HepG2 (cell line): ENCODE measurements around the gene GNA12. TPM values are rescaled to one million over a fixed set of nuclear protein-coding genes. Genes with fewer than 3 reads are reported as not detected.

Experiments used
- ATAC-seq: fragments of 200-7000 bp; cut with Tn5 transposase; 3 replicates; pipeline ENCODE4 v1.9.1; 2020; ENCODE audit warnings: mild to moderate bottlenecking, moderate library complexity
- BruUV-seq: library from RNA; stranded (reverse); fragments of 400-500 nt; replicated peaks from 2 replicates; lab custom pipeline; 2021; lab: Mats Ljungman, UMichigan
- CTCF ChIA-PET: fragments of 300-600 bp; formaldehyde crosslinking; extraction: SDS; loops from one replicate; lab custom pipeline; 2021; ENCODE audit warnings: low total read pairs, inconsistent platforms, low intra/inter-chr PET ratio; lab: Yijun Ruan, JAX
- POLR2A ChIA-PET: fragments of 350-600 bp; sonication (Branson Sonifier 250); formaldehyde crosslinking; loops from one replicate; lab custom pipeline; 2020; ENCODE audit warnings: antibody characterized with exemption, inconsistent platforms; lab: Yijun Ruan, JAX
- DNase-seq: peaks from one replicate; pipeline ENCODE4 v3.0.0-alpha.2; 2015; ENCODE audit warnings: low spot score
- FAIRE-seq: peaks from 3 replicates; lab custom pipeline; 2011; peaks lifted over from hg19 to GRCh38; lab: Jason Lieb, UNC
- H2AFZ ChIP-seq: one replicate; pipeline ENCODE4 v1.6.1; 2011; ENCODE audit warnings: low read length, inconsistent platforms
- H3K27ac ChIP-seq: fragments of 300-600 bp; 3 replicates; pipeline ENCODE4 v1.8.0; 2011; ENCODE audit warnings: mixed run types, mild to moderate bottlenecking, mixed read lengths, low read length, inconsistent platforms; ENCODE audit not compliant: insufficient read depth; ENCODE audit errors: extremely low read length
- H3K27me3 ChIP-seq, 2 experiments: fragments of 200-600 bp in 1 of 2; 2 replicates in 1 of 2; 3 replicates in 1 of 2; pipeline versions ENCODE4 v1.6.0 to v1.8.0; 2011; ENCODE audit warnings: low read length in 2 of 2, mild to moderate bottlenecking in 2 of 2, moderate library complexity in 2 of 2, inconsistent platforms in 1 of 2; ENCODE audit not compliant: insufficient read depth in 2 of 2, control insufficient read depth in 1 of 2
- H3K36me3 ChIP-seq, 2 experiments: fragments of 200-600 bp in 1 of 2; replicated peaks in 1 of 2; 2 replicates in 1 of 2; 3 replicates in 1 of 2; pipeline versions ENCODE4 v1.5.1 to v1.8.0; 2011; ENCODE audit warnings: low read length in 2 of 2, inconsistent platforms in 1 of 2; ENCODE audit not compliant: insufficient read depth in 2 of 2, control insufficient read depth in 1 of 2
- H3K4me1 ChIP-seq: 2 replicates; pipeline ENCODE4 v1.5.1; 2012; ENCODE audit warnings: low read length, inconsistent platforms; ENCODE audit not compliant: insufficient read depth
- H3K4me2 ChIP-seq: 2 replicates; pipeline ENCODE4 v1.6.0; 2011; ENCODE audit warnings: low read depth, low read length, inconsistent platforms
- H3K4me3 ChIP-seq, 3 experiments: fragments of 200-600 bp in 1 of 3; sonication (generic), shearing (Covaris generic) in 1 of 3; replicated peaks in 1 of 3; 2 replicates each; pipeline ENCODE4 v1.5.1; 2011 to 2016; ENCODE audit warnings: low read length in 3 of 3, inconsistent platforms in 2 of 3, low read depth in 2 of 3, mild to moderate bottlenecking in 2 of 3, control low read depth in 1 of 3, mixed read lengths in 1 of 3; ENCODE audit not compliant: insufficient read depth in 1 of 3
- H3K79me2 ChIP-seq: one replicate; pipeline ENCODE4 v1.6.1; 2011; ENCODE audit warnings: low read length, inconsistent platforms; ENCODE audit not compliant: insufficient read depth
- H3K9ac ChIP-seq: 2 replicates; pipeline ENCODE4 v1.6.0; 2011; ENCODE audit warnings: mild to moderate bottlenecking, low read depth, low read length, inconsistent platforms; ENCODE audit not compliant: insufficient read depth
- H3K9me3 ChIP-seq: 2 replicates; pipeline ENCODE4 v1.5.1; 2012; ENCODE audit warnings: mild to moderate bottlenecking, low read length
- H4K20me1 ChIP-seq: 2 replicates; pipeline ENCODE4 v1.6.0; 2011; ENCODE audit warnings: inconsistent platforms, mild to moderate bottlenecking, low read length, moderate library complexity; ENCODE audit not compliant: insufficient read depth
- ARHGAP35 ChIP-seq: sonication (generic); formaldehyde crosslinking; IDR thresholded peaks from 2 replicates; pipeline ENCODE4 v1.9.0; 2022; ENCODE audit warnings: mild to moderate bottlenecking, inconsistent platforms, moderate library complexity, missing genetic modification reagents, borderline replicate concordance
- ATF3 ChIP-seq: sonication (generic); formaldehyde crosslinking; IDR thresholded peaks from 2 replicates; pipeline ENCODE4 v1.4.0; 2020; ENCODE audit warnings: missing genetic modification reagents
- BRF2 ChIP-seq: sonication (generic); formaldehyde crosslinking; IDR thresholded peaks from 2 replicates; pipeline ENCODE4 v1.8.1; 2022; ENCODE audit warnings: mild to moderate bottlenecking, missing genetic modification reagents
- DNMT1 ChIP-seq: sonication (generic); formaldehyde crosslinking; IDR thresholded peaks from 2 replicates; pipeline ENCODE4 v1.5.1; 2020; ENCODE audit warnings: mild to moderate bottlenecking, missing genetic modification reagents
- MTF1 ChIP-seq: sonication (generic); formaldehyde crosslinking; IDR thresholded peaks from 2 replicates; pipeline ENCODE4 v1.5.0; 2020; ENCODE audit warnings: missing genetic modification reagents
- NBN ChIP-seq: fragments of 450-650 bp; conservative IDR thresholded peaks from 2 replicates; pipeline ENCODE4 v1.6.1; 2017
- RFX1 ChIP-seq: fragments of 450-650 bp; IDR thresholded peaks from 2 replicates; pipeline ENCODE4 v1.6.1; 2017
- SKIL ChIP-seq: sonication (generic); formaldehyde crosslinking; IDR thresholded peaks from 2 replicates; pipeline ENCODE4 v1.8.0; 2022; ENCODE audit warnings: missing genetic modification reagents, mild to moderate bottlenecking, moderate library complexity, borderline replicate concordance
- ZNF207 ChIP-seq: fragments of 450-650 bp; IDR thresholded peaks from 2 replicates; pipeline ENCODE4 v1.6.1; 2016; ENCODE audit warnings: antibody characterized with exemption, borderline replicate concordance
- ZNF331 ChIP-seq: sonication (generic); formaldehyde crosslinking; IDR thresholded peaks from 2 replicates; pipeline ENCODE4 v1.4.0; 2020; ENCODE audit warnings: missing genetic modification reagents
- ZNF670 ChIP-seq: sonication (generic); formaldehyde crosslinking; IDR thresholded peaks from 2 replicates; pipeline ENCODE4 v1.8.0; 2022; ENCODE audit warnings: mild to moderate bottlenecking, missing genetic modification reagents, borderline replicate concordance
- ZNF713 ChIP-seq: sonication (generic); formaldehyde crosslinking; IDR thresholded peaks from 2 replicates; pipeline ENCODE4 v1.4.0; 2020; ENCODE audit warnings: mild to moderate bottlenecking, missing genetic modification reagents
- ZNF879 ChIP-seq: sonication (generic); formaldehyde crosslinking; IDR thresholded peaks from 2 replicates; pipeline ENCODE4 v1.8.1; 2023; ENCODE audit warnings: missing genetic modification reagents
- WGBS: methylation state at CpG from one replicate; pipeline ENCODE4 v1.1.6; 2017; ENCODE audit warnings: low lambda C conversion rate; 5-methylcytosine and 5-hydroxymethylcytosine counted together
- in situ Hi-C: cut with HindIII; loops from 2 replicates; pipeline ENCODE4 v1.10.0; 2017; ENCODE audit warnings: low pct_unique_long_range_greater_than_20kb; ENCODE audit not compliant: extremely low pct_ligation_motif_present
- intact Hi-C: fragments of 100-400 bp; cut with micrococcal nuclease; formaldehyde crosslinking; loops from one replicate; pipeline ENCODE4 v1.10.0; 2022; ENCODE audit not compliant: unreplicated experiment
- polyA plus RNA-seq, 8 experiments: library from polyadenylated mRNA; depleted of rRNA in 3 of 8; stranded (reverse) in 7 of 8; unstranded in 1 of 8; fragments of >200 nt; fragmentation: Illumina TruSeq in 4 of 8; extraction: Trizol in 4 of 8; gene quantifications; 2 replicates each; pipeline versions ENCODE4 v1.2.1 to v1.2.3, GENCODE V29; 2011 to 2016; ENCODE audit warnings: low read depth in 4 of 8, missing spikeins in 1 of 8, mixed read lengths in 1 of 8; ENCODE audit not compliant: insufficient read depth in 1 of 8
- total RNA-seq, 5 experiments: library from RNA; depleted of rRNA; stranded (reverse); fragments of >200 nt; fragmentation: Illumina TruSeq; extraction: Trizol; gene quantifications; 2 replicates each; pipeline ENCODE4 v1.2.3, GENCODE V29; 2016; ENCODE audit warnings: low read depth in 1 of 5

Gene GNA12
- total and polyA plus RNA-seq, 2 of the 13 experiments (the other 11 are each of a cell fraction or from before 2014, with no cell fraction given), result 16.2 to 50.9 TPM

GRCh38 chr7:2869981-2870380, 25.9 kb upstream of the GNA12 start:
- no TSS peak for BruUV-seq
- Histone ChIP-seq H3K79me2 (no peaks in the 10 kb centered on the region), H3K9me3 (no peaks in the 10 kb centered on the region), H3K4me2 (no peak overlapping the region), H2AFZ (no peak overlapping the region), H3K27ac (no peak overlapping the region), H3K9ac (no peak overlapping the region), H3K27me3 (peaks cover 1 to 10% of the 10 kb centered on the region in 2 experiments; a peak in 4 of 5 replicates), H3K4me1 (peaks cover 10% of the 10 kb centered on the region), H3K36me3 (no peaks in the 10 kb centered on the region), H4K20me1 (no peaks in the 10 kb centered on the region), H3K4me3 (no peak overlapping the region; a peak in 1 of 6 replicates)
- POLR2A ChIA-PET, result no interaction called here
- in situ Hi-C loops (no loop called here), intact Hi-C loops (loop anchor here (5.0 to 10.0 kb wide), 2 partner anchors 532 to 1025 kb away; no protein-coding TSS in a partner anchor)
- DNase-seq (no peak), ATAC-seq (no peak; the same call in 2 of the 3 replicates), FAIRE-seq (no peak)
- TF ChIP-seq ZNF713 (CRISPR knock-in tag) (no peak), ZNF879 (CRISPR knock-in tag) (no peak), ZNF331 (CRISPR knock-in tag) (no peak), MTF1 (CRISPR knock-in tag) (no peak), BRF2 (no peak), ZNF207 (no peak), SKIL (no peak), ZNF670 (no peak), RFX1 (no peak), ARHGAP35 (CRISPR knock-in tag) (no peak), DNMT1 (no peak), NBN (no peak), ATF3 (CRISPR knock-in tag) (no peak)
- CTCF ChIA-PET, result no interaction called here
- 51% methylated on average over 10 of the region's 15 CpGs for WGBS
